HT1080 (cell line): ENCODE results near the gene FANCC. TPM values are rescaled to one million over a fixed set of nuclear protein-coding genes. Genes with fewer than 3 reads are reported as not detected.
"Not testable (repeated sequence)": the region's sequence is repeated elsewhere in the genome, so short reads cannot be mapped to it uniquely, and the experiment has no call there.

Experiments
- DNase-seq: peaks from one replicate; pipeline ENCODE4 v3.0.0-alpha.2; 2015; ENCODE audit warnings: low read depth
- total RNA-seq: library from RNA; depleted of rRNA; stranded (reverse); fragments of >200 nt; shearing (Covaris generic); gene quantifications from 2 replicates; pipeline ENCODE4 v1.2.3, GENCODE V29; 2014

Gene FANCC
- total RNA-seq, 1 experiment from 2014 or later: 6.8 TPM

- DNase-seq: no peak
Measured at GRCh38 chr9:95284162-95285080, 33.1 kb downstream of the FANCC start.

DNA sequence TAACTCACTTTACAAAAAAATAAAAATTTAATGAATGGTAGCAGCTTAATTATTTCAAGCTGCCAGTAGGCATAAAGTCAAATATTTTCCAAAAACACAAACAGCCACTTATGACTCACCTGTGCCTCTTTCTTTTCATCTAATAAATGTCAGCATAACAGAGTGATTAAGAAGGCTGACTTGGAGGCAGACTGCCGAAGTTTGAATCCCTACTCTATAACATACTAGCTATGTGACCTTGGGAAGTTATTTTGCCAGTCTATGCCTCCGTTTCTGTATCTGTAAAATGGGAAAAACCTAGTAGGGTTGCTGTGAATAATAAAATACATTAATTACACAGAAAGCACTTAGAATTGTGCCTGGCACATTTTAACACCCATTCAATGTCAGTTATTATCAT lies 33.8 kb downstream of the FANCC start:
- no peak for DNase-seq

DNA sequence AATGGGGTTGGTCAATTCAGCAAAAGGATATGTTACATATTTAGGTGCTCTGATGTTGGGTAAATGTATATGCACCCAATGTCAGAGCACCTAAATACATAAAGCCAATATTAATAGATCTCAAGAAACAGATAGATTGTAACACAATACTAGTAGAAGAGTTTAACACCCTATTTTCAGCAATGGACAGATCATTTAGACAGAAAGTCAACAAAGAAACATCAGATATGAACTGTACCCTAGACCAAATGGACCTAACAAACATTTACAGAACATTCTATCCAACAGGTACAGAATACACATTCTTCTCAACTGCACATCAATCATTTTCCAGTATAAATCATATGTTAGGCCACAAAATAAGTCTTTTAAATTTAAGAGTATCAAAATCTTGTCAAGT lies 35.2 kb downstream of the FANCC start:
- no peak for DNase-seq

DNA sequence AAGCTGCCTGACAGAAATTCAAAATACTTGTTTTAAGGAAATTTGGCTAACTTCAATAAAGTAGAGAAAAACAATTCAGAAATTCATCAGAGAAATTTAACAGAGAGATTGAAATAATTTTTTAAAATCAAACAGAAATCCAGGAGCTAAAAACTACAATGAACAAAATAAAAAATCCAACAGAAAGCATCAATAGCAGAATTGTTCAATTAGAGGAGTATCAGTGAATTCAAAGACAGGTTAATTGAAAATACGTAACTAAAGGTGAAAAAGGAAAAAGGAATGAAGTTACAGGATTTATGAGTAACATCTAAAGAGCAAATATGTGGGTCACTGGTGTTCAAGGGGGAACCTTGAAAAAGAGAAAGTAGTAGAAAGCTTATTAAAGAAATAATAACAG lies 36.8 kb downstream of the FANCC start:
- DNase-seq: no peak

- DNase-seq: no peak
Measured at GRCh38 chr9:95277509-95277908, 40.0 kb downstream of the FANCC start.

GRCh38 chr9:95276395-95276954 lies 41.0 kb downstream of the FANCC start:
- no peak for DNase-seq

GRCh38 chr9:95274160-95274559 lies 43.3 kb downstream of the FANCC start:
- not testable (repeated sequence) for DNase-seq

DNA sequence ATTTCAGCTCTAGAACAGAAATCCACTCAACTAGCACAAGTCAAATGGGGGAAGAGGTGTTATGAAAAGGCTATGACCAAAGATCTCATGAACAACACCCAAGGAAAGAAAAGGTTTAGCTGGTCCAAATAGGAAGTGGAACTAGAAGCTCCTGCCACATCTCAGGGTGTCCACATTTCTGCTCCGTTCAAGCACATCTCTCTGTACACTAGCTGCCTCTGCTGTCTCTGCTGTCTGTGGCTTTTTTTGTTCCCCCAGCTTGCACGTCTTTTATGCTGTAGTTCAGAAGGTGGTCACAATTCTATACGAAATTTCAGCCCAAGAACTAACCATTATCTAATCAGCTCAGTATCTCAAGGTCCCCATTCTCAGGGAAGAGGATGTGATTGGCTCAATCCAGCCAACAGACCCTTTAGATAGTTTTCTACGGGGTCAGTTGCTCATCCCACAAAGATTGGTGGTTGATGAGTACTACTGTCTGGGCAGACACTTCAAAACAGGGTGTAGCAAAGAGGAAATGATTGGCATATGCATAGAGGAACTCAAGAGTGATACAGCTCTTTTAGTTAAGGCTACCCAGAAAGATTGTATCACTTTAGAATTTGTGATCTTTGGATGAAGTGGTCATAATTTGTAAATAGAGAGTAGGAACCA lies 44.0 kb downstream of the FANCC start:
- no peak for DNase-seq

- no peak for DNase-seq
Measured at GRCh38 chr9:95272830-95273229, 44.7 kb downstream of the FANCC start.

- DNase-seq: no peak
Measured at GRCh38 chr9:95270790-95271189, 46.7 kb downstream of the FANCC start.

GRCh38 chr9:95269803-95270773 lies 47.4 kb downstream of the FANCC start:
- not testable (repeated sequence) for DNase-seq

- DNase-seq: peak; percentile 19
Measured at GRCh38 chr9:95268681-95269080, 48.8 kb downstream of the FANCC start.

- no peak for DNase-seq
Measured at GRCh38 chr9:95266649-95267048, 50.9 kb downstream of the FANCC start.

DNA sequence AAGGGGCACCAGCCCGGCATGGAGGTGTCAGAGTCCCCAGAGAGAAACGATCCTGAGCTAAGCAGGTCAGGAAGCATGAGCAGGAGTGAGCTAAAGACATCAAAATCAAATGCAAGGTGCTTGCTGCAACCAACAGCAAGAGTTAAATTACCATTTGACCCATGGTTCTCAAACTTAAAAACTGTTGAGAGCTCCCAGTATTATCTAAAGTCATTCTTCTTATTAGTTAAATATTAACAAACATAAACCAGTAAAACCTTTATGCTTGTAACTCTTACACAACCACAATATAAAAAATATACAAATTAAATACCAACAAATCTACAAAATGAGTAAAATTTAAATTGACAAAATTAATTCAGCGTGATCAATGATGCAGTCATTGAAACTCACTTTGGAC lies 51.5 kb downstream of the FANCC start:
- DNase-seq: no peak

GRCh38 chr9:95264954-95265615 lies 52.4 kb downstream of the FANCC start:
- DNase-seq: peak; percentile 6

DNA sequence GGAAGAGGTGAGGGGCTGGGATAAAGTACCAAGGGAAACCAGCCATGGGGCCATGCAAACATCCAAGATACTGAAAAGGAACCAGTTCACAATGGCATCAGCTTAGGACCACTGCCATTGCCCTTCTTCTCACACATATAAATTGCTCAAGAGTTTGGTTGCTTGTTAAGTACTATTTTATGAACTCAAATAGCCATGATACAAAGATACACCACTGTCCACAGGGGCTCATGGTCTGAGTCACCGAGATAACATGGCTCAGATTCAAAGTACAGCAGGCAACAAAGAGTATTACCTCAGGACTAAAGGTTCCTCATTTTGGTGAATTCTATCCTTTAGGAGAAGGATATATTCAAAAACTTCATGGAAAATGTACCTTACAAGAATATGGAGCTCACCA lies 55.6 kb downstream of the FANCC start:
- peak; percentile 8 for DNase-seq

- DNase-seq: no peak
Measured at GRCh38 chr9:95250462-95251221, 66.9 kb downstream of the FANCC start.

DNA sequence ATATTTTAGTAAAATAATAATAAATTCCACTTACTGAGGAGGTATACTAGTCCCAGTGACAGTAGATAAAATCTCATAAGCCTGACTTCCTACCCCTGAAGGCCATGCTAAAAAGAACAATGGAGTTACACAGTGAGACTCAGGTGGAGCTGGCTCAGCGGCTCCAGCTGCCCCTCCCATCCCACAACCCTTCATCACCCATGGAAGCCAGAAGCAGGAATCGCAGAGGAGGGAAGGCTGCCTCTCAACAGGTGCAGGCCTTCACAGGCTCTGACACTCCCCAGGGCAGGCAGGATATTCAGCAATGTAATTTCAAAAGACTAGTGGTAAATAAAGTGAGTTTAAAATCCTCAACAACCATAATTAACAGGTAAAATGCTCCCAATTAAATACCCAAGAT lies 67.5 kb downstream of the FANCC start:
- DNase-seq: no peak

DNA sequence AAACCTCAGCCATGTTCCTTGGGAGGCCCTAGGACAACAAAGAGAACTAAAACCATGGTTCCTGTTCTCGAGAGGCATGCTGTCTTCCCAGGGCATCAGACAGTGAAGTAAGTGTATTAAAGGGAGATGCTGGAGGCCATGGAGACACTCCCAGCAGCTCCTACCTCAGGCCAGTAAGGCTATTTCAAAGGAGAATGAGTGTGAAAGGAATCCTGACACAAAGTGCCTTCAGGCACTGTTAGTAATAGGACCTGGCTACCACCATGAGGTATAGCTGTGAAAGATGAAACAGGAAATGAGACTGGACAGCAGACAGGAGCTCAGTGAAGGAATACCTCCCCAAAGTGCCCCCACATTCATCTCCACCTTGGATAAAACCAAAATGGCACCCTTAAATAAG lies 71.0 kb downstream of the FANCC start:
- no peak for DNase-seq

DNA sequence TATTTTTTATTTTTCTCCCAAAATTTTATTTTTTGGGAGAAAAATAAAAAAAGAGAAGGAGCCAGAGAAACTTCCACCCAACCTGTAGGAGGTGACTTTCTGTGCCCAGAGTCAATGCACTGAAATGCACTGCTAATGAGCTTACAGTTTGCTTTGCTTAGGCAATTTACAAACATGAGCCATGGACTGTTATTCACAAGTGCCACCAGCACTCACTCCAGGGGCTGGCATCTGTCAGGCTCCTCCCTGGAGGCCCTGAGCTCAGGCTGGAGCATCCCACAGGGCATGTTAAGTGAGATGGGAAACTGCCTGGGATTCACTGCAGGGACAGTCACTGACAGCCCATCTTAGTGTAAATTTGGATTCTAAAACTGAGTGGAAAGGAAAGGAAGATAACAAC lies 74.9 kb downstream of the FANCC start:
- DNase-seq: no peak
